B cell (primary cell): ENCODE measurements around the gene IPO8. TPM values are rescaled to one million over a fixed set of nuclear protein-coding genes. Genes with fewer than 3 reads are reported as not detected.
A peak's percentile ranks its signal among the peaks of the same experiment; 100 is the strongest.

Source experiments
- ATAC-seq: fragments of 200-7000 bp; cut with Tn5 transposase; one replicate; pipeline ENCODE4 v1.10.0; 2021; ENCODE audit warnings: low read depth, mild to moderate bottlenecking, moderate number of reproducible peaks, moderate library complexity
- CTCF ChIA-PET: fragments of 350-600 bp; sonication (Branson Sonifier 250); formaldehyde crosslinking; loops from one replicate; lab custom pipeline; 2021; ENCODE audit warnings: antibody characterized with exemption, inconsistent platforms; lab: Charles Lee
- POLR2A ChIA-PET: fragments of 350-600 bp; sonication (Branson Sonifier 250); formaldehyde crosslinking; loops from one replicate; lab custom pipeline; 2021; ENCODE audit warnings: antibody characterized with exemption; lab: Charles Lee
- DNase-seq: peaks from one replicate; pipeline ENCODE4 v3.0.0; 2013
- H2AFZ ChIP-seq: 2 replicates; pipeline ENCODE4 v1.6.1; 2012; ENCODE audit warnings: mild to moderate bottlenecking, low read depth, low read length; ENCODE audit not compliant: insufficient read depth, poor library complexity, severe bottlenecking
- H3K27ac ChIP-seq, 2 donors: 1 replicate in 1 of 2; 2 replicates in 1 of 2; pipeline ENCODE4 v1.5.1; 2012 to 2013; ENCODE audit warnings: low read length in 2 of 2, mild to moderate bottlenecking in 2 of 2, moderate library complexity in 1 of 2
- H3K27me3 ChIP-seq, 4 experiments: fragments of 200-600 bp in 1 of 4; sonication (generic) in 1 of 4; replicated peaks in 1 of 4; 1 replicate in 2 of 4; 2 replicates in 2 of 4; pipeline versions ENCODE4 v1.6.1 to v1.7.0; 2013 to 2016; ENCODE audit warnings: low read length in 3 of 4, mild to moderate bottlenecking in 2 of 4, mixed read lengths in 1 of 4, moderate library complexity in 1 of 4; ENCODE audit not compliant: insufficient read depth in 4 of 4, control insufficient read depth in 3 of 4; ENCODE audit errors: control extremely low read depth in 1 of 4
- H3K36me3 ChIP-seq, 2 experiments: replicated peaks in 1 of 2; 1 replicate in 1 of 2; 2 replicates in 1 of 2; pipeline versions ENCODE4 v1.6.1 to v1.7.1; 2013; ENCODE audit warnings: low read length in 1 of 2; ENCODE audit not compliant: insufficient read depth in 2 of 2, control insufficient read depth in 1 of 2; ENCODE audit errors: control extremely low read depth in 1 of 2, extremely low read depth in 1 of 2
- H3K4me1 ChIP-seq, 2 donors: fragments of 200-600 bp in 1 of 2; sonication (generic) in 1 of 2; 1 replicate in 1 of 2; 2 replicates in 1 of 2; pipeline versions ENCODE4 v1.5.1 to v1.6.1; 2013 to 2017; ENCODE audit warnings: low read length in 2 of 2; ENCODE audit not compliant: control insufficient read depth in 2 of 2, insufficient read depth in 2 of 2
- H3K4me2 ChIP-seq: replicated peaks from 2 replicates; pipeline ENCODE3; 2012; ENCODE audit warnings: mild to moderate bottlenecking, low read depth, low read length; ENCODE audit not compliant: poor library complexity, severe bottlenecking
- H3K4me3 ChIP-seq, 5 experiments: fragments of 200-600 bp in 1 of 5; sonication (generic) in 1 of 5; 1 replicate in 3 of 5; 2 replicates in 2 of 5; pipeline versions ENCODE4 v1.5.1 to v1.7.0; 2011 to 2016; ENCODE audit warnings: low read length in 4 of 5, mild to moderate bottlenecking in 4 of 5, low read depth in 2 of 5, control low read depth in 1 of 5, moderate library complexity in 1 of 5; ENCODE audit not compliant: insufficient read depth in 1 of 5; ENCODE audit errors: control extremely low read depth in 1 of 5, extremely low read depth in 1 of 5
- H3K79me2 ChIP-seq: fragments of 200-600 bp; sonication (generic); one replicate; pipeline ENCODE4 v1.6.0; 2016; ENCODE audit warnings: low read length; ENCODE audit not compliant: control insufficient read depth, insufficient read depth
- H3K9ac ChIP-seq: fragments of 200-600 bp; sonication (generic); 2 replicates; pipeline ENCODE4 v1.6.1; 2017; ENCODE audit warnings: mild to moderate bottlenecking, low read length, moderate library complexity
- H3K9me3 ChIP-seq, 3 donors: one replicate each; pipeline versions ENCODE4 v1.6.1 to v1.7.1; 2013; ENCODE audit warnings: low read length in 2 of 3; ENCODE audit not compliant: control insufficient read depth in 2 of 3, insufficient read depth in 1 of 3; ENCODE audit errors: control extremely low read depth in 1 of 3
- H4K20me1 ChIP-seq: 2 replicates; pipeline ENCODE4 v1.6.0; 2012; ENCODE audit warnings: mild to moderate bottlenecking, low read length; ENCODE audit not compliant: insufficient read depth, control insufficient read depth, poor library complexity, severe bottlenecking
- H3K27ac Mint-ChIP-seq: one replicate; pipeline ENCODE4 v1.8.0; 2021; ENCODE audit warnings: mixed read lengths
- H3K27me3 Mint-ChIP-seq: one replicate; pipeline ENCODE4 v1.8.0; 2021; ENCODE audit warnings: mixed read lengths
- H3K4me1 Mint-ChIP-seq: one replicate; pipeline ENCODE4 v1.8.0; 2021; ENCODE audit warnings: mixed read lengths
- H3K4me3 Mint-ChIP-seq: one replicate; pipeline ENCODE4 v1.8.0; 2021; ENCODE audit warnings: mixed read lengths
- H3K9me3 Mint-ChIP-seq: one replicate; pipeline ENCODE4 v1.8.0; 2022; ENCODE audit warnings: mixed read lengths; ENCODE audit not compliant: insufficient read depth
- EZH2 ChIP-seq: IDR thresholded peaks from 2 replicates; pipeline ENCODE4 v1.6.1; 2012; ENCODE audit warnings: borderline replicate concordance, low read depth, mild to moderate bottlenecking, moderate library complexity, low read length; ENCODE audit not compliant: insufficient read depth, poor library complexity, severe bottlenecking
- WGBS: methylation state at CpG from one replicate; pipeline ENCODE4 v1.1.5; 2013; ENCODE audit warnings: missing lambda C conversion rate; ENCODE audit not compliant: insufficient coverage; 5-methylcytosine and 5-hydroxymethylcytosine counted together
- intact Hi-C: fragments of 100-400 bp; cut with micrococcal nuclease; formaldehyde crosslinking; loops from one replicate; pipeline ENCODE4 v1.10.0; 2022
- polyA minus RNA-seq: library from RNA; depleted of rRNA, polyadenylated mRNA; stranded (reverse); fragments of >200 nt; gene quantifications from 2 replicates; pipeline ENCODE4 v1.2.3, GENCODE V29; 2012
- polyA plus RNA-seq: library from polyadenylated mRNA; depleted of rRNA; stranded (reverse); fragments of >200 nt; gene quantifications from 2 replicates; pipeline ENCODE4 v1.2.3, GENCODE V29; 2012
- total RNA-seq, 2 donors: library from RNA; stranded (reverse); fragments of 120-200 nt in 1 of 2; gene quantifications; 1 replicate in 1 of 2; 2 replicates in 1 of 2; pipeline versions ENCODE4 v1.2.3 to v1.2.4, GENCODE V29; 2013 to 2022
- TF ChIP-seq, protein P1 (sequence below): fragments of 200-600 bp; IDR thresholded peaks from one replicate; pipeline ENCODE4 v1.8.0; 2022; ENCODE audit warnings: antibody characterized with exemption, mild to moderate bottlenecking

IPO8 gene
- 58.1 and 60.2 TPM in 2 replicates for total RNA-seq
- 26.5 TPM for total RNA-seq (2013)
- polyA plus RNA-seq: 7.5 and 8.4 TPM in 2 replicates
- 14.1 and 15.6 TPM in 2 replicates for polyA minus RNA-seq

DNA sequence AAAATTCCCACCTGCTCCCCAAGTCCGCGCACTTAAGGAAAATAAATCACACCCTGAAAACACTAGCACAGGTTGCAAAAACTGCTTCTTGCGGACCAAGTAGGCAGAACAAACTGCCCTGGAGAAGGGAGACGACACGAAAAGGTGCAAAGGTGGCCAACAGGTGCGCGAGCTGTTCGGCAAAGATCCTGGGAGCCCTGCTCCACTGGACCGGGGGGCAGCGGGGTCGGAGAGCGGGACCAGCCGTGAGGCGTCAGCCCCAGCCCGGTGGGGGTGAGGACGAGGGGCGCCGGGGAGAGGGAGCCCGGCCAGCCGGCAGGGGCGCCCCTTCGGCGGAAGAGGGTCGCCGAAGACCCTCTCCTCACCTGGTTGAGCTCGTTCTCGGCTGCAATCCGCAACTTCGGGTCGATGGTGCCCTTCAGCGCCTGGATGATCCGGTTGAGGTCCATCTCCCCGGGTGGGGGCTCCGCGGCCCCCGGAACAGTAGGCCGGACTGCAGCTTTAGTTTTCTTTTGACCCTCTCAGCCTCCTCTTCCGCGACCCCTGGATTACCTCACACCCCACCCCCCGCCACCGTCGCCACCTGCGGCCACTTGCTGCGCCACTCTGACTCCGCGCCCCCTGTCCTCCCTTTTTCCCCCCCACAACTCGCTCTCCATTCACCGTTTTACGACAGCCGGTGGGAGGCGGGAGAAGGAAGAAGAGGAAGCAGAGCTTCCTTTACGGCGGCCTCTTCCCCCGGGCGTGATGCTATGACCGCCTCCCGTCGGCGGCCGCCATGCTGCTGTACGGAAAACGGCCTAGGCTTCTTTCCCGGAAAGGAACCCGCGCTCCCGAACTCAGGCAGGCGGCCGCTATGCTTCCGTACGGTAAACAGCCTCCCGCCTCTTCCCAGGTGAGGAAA, at the start of gene IPO8:
Gene IPO8, minus strand, starts transcription at position 671 of the 904 bp plus-strand sequence. Its CDS starts 222 bp downstream, at position 449.
- Mint-ChIP-seq H3K27me3 (no peaks in the 10 kb centered on the region), H3K4me3 (peak within 1 kb of the TSS; percentile 97), H3K9me3 (no peaks in the 10 kb centered on the region), H3K4me1 (peaks cover 42% of the 10 kb centered on the region), H3K27ac (peak within 1 kb of the TSS; percentile 97)
- Histone ChIP-seq H4K20me1 (peaks cover 15% of the 10 kb centered on the region), H3K4me2 (peak within 1 kb of the TSS; percentile 86), H3K4me3 (peak within 1 kb of the TSS; percentile 79 to 95 (median 89)), H3K4me1 (peaks cover 27% of the 10 kb centered on the region in 2 donors), H3K27me3 (no peaks in the 10 kb centered on the region), H3K27ac (peak within 1 kb of the TSS; percentile 68 to 88), H3K36me3 (no peaks in the 10 kb centered on the region), H3K9ac (peak within 1 kb of the TSS; percentile 95), H3K9me3 (no peaks in the 10 kb centered on the region), H3K79me2 (peaks cover 48% of the 10 kb centered on the region), H2AFZ (peak within 1 kb of the TSS; percentile 97)
- peak; percentile 92 for ATAC-seq
- ChIA-PET CTCF (interaction anchor here (0.7 to 2.5 kb wide), 11 partner anchors 10 to 621 kb away, joined by 3 to 11 read pairs (median 4); partner anchors contain the start of gene CAPRIN2), POLR2A (interaction anchor here (0.5 to 1.4 kb wide), 4 partner anchors 10 to 1315 kb away, joined by 3 to 7 read pairs (median 4); partner anchors contain the start of genes CAPRIN2 and ERGIC2)
- intact Hi-C loops: loop anchor here (1.0 to 10.0 kb wide), 4 partner anchors 60 to 1759 kb away; partner anchors contain the start of genes DDX11 and ERGIC2
- TF ChIP-seq EZH2: no peak
- TF ChIP-seq, protein P1, sequence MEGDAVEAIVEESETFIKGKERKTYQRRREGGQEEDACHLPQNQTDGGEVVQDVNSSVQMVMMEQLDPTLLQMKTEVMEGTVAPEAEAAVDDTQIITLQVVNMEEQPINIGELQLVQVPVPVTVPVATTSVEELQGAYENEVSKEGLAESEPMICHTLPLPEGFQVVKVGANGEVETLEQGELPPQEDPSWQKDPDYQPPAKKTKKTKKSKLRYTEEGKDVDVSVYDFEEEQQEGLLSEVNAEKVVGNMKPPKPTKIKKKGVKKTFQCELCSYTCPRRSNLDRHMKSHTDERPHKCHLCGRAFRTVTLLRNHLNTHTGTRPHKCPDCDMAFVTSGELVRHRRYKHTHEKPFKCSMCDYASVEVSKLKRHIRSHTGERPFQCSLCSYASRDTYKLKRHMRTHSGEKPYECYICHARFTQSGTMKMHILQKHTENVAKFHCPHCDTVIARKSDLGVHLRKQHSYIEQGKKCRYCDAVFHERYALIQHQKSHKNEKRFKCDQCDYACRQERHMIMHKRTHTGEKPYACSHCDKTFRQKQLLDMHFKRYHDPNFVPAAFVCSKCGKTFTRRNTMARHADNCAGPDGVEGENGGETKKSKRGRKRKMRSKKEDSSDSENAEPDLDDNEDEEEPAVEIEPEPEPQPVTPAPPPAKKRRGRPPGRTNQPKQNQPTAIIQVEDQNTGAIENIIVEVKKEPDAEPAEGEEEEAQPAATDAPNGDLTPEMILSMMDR: peak; percentile 55
- peak; percentile 90 for DNase-seq
- WGBS: 0% methylated on average over 57 of the region's 71 CpGs
